H1 (cell line): ENCODE data around the gene PTN.

Experiments used
- CHD2 ChIP-seq: IDR thresholded peaks from 2 replicates; pipeline ENCODE4 v1.6.1; 2012; ENCODE audit warnings: low read length, improper control_type of control experiment
- CTCF ChIP-seq, 3 experiments: IDR thresholded peaks; 1 replicate in 2 of 3; 2 replicates in 1 of 3; pipeline versions ENCODE4 v1.5.1 to v1.6.1; 2011; ENCODE audit warnings: low read length in 3 of 3, mild to moderate bottlenecking in 3 of 3, inconsistent platforms in 2 of 3, low read depth in 1 of 3, moderate library complexity in 1 of 3; ENCODE audit not compliant: insufficient read depth in 1 of 3; ENCODE audit errors: control extremely low read depth in 1 of 3
- EGR1 ChIP-seq: IDR thresholded peaks from 2 replicates; pipeline ENCODE4 v1.6.1; 2011; ENCODE audit warnings: low read depth, low read length, borderline replicate concordance
- JUND ChIP-seq: IDR thresholded peaks from 2 replicates; pipeline ENCODE4 v1.6.1; 2011; ENCODE audit warnings: mild to moderate bottlenecking, improper control_type of control experiment, low read length
- KDM5A ChIP-seq: fragments of 200-600 bp; IDR thresholded peaks from 2 replicates; pipeline ENCODE4 v1.7.1; 2012; ENCODE audit warnings: mild to moderate bottlenecking, low read length, inconsistent platforms, mixed read lengths
- MAX ChIP-seq: IDR thresholded peaks from 2 replicates; pipeline ENCODE4 v1.6.1; 2012; ENCODE audit warnings: inconsistent platforms
- POLR2A ChIP-seq, 2 experiments: IDR thresholded peaks; 1 replicate in 1 of 2; 2 replicates in 1 of 2; pipeline ENCODE4 v1.6.1; 2011; ENCODE audit warnings: low read depth in 2 of 2, low read length in 2 of 2, mild to moderate bottlenecking in 2 of 2; ENCODE audit errors: control extremely low read depth in 1 of 2
- SP1 ChIP-seq: IDR thresholded peaks from 2 replicates; pipeline ENCODE4 v1.6.1; 2011; ENCODE audit warnings: low read depth, low read length
- ZNF274 ChIP-seq: IDR thresholded peaks from 2 replicates; pipeline ENCODE4 v1.7.0; 2012; ENCODE audit warnings: low read length, borderline replicate concordance; ENCODE audit errors: extremely low read depth

- TF ChIP-seq POLR2A (IDR thresholded peaks at IDR 0.05; ENCODE audit: control extremely low read depth in 1 of 2, low read depth in 2 of 2, low read length in 2 of 2) = no peak
- no peak for TF ChIP-seq MAX
- no peak for TF ChIP-seq CTCF (IDR thresholded peaks at IDR 0.05; ENCODE audit: control extremely low read depth in 1 of 3, insufficient read depth in 1 of 3, low read depth in 1 of 3, low read length in 3 of 3)
- TF ChIP-seq EGR1 = no peak
- TF ChIP-seq ZNF274 = no peak
- no peak for TF ChIP-seq CHD2
- no peak for TF ChIP-seq SP1
- no peak for TF ChIP-seq KDM5A
- TF ChIP-seq JUND = no peak
These were observed 11.4 kb upstream of the PTN start for GRCh38 chr7:137354961-137355360.
